CD4-positive, alpha-beta T cell (primary cell): Measurements from ENCODE around the gene ZNF688. TPM values are rescaled to one million over a fixed set of nuclear protein-coding genes. Genes with fewer than 3 reads are reported as not detected.

Experiments used
- ATAC-seq: fragments of 200-7000 bp; cut with Tn5 transposase; one replicate; pipeline ENCODE4 v1.10.0; 2022; ENCODE audit warnings: mild to moderate bottlenecking; ENCODE audit not compliant: poor library complexity
- CTCF ChIA-PET: fragments of 350-600 bp; sonication (Branson Sonifier 250); formaldehyde crosslinking; loops from one replicate; lab custom pipeline; 2021; ENCODE audit warnings: antibody characterized with exemption, inconsistent platforms; lab: Charles Lee
- POLR2A ChIA-PET: fragments of 350-600 bp; sonication (Branson Sonifier 250); formaldehyde crosslinking; loops from one replicate; lab custom pipeline; 2021; ENCODE audit warnings: antibody characterized with exemption, inconsistent platforms; lab: Charles Lee
- DNase-seq, 14 experiments: peaks; one replicate each; pipeline ENCODE4 v3.0.0-alpha.2; 2013 to 2020; ENCODE audit warnings: mixed read lengths in 2 of 14
- H3K27ac ChIP-seq, 2 donors: one replicate each; pipeline versions ENCODE4 v1.5.1 to v1.7.0; 2013; ENCODE audit warnings: low read length in 2 of 2, low read depth in 1 of 2, mild to moderate bottlenecking in 1 of 2
- H3K27me3 ChIP-seq, 2 experiments: 1 replicate in 1 of 2; 2 replicates in 1 of 2; pipeline versions ENCODE4 v1.6.1 to v1.7.0; 2013; ENCODE audit warnings: low read length in 2 of 2, control low read depth in 1 of 2, mild to moderate bottlenecking in 1 of 2, moderate library complexity in 1 of 2; ENCODE audit not compliant: insufficient read depth in 2 of 2, control insufficient read depth in 1 of 2
- H3K36me3 ChIP-seq: one replicate; pipeline ENCODE4 v1.6.1; 2013; ENCODE audit warnings: low read length, control low read depth; ENCODE audit not compliant: insufficient read depth
- H3K4me1 ChIP-seq: one replicate; pipeline ENCODE4 v1.6.1; 2013; ENCODE audit warnings: low read length, control low read depth; ENCODE audit not compliant: insufficient read depth
- H3K4me3 ChIP-seq: one replicate; pipeline ENCODE4 v1.5.1; 2013; ENCODE audit warnings: mild to moderate bottlenecking, low read length, moderate library complexity
- H3K9me3 ChIP-seq, 2 experiments: 1 replicate in 1 of 2; 2 replicates in 1 of 2; pipeline versions ENCODE4 v1.6.1 to v1.7.0; 2013; ENCODE audit warnings: low read length in 2 of 2, mild to moderate bottlenecking in 2 of 2, control low read depth in 1 of 2, moderate library complexity in 1 of 2; ENCODE audit not compliant: control insufficient read depth in 1 of 2, insufficient read depth in 1 of 2
- H3K27ac Mint-ChIP-seq: one replicate; pipeline ENCODE4 v1.8.0; 2020; ENCODE audit warnings: mixed read lengths
- H3K27me3 Mint-ChIP-seq: one replicate; pipeline ENCODE4 v1.8.0; 2021; ENCODE audit warnings: mixed read lengths
- H3K36me3 Mint-ChIP-seq: one replicate; pipeline ENCODE4 v1.8.0; 2021; ENCODE audit warnings: low read depth, mixed read lengths
- H3K4me1 Mint-ChIP-seq: one replicate; pipeline ENCODE4 v1.8.0; 2021; ENCODE audit warnings: low read depth, mixed read lengths
- H3K4me3 Mint-ChIP-seq: one replicate; pipeline ENCODE4 v1.8.0; 2020; ENCODE audit warnings: mild to moderate bottlenecking, mixed read lengths
- H3K9me3 Mint-ChIP-seq: one replicate; pipeline ENCODE4 v1.8.0; 2020; ENCODE audit warnings: mixed read lengths
- intact Hi-C, 2 experiments: fragments of 100-400 bp; cut with DNase I in 1 of 2; cut with micrococcal nuclease in 1 of 2; formaldehyde crosslinking; loops; one replicate each; pipeline versions ENCODE4 v1.15.1 to v1.9.0; 2023 to 2025; cut with DNase I, micrococcal nuclease
- total RNA-seq, 174 experiments: library from RNA in 2 of 174; stranded (reverse) in 2 of 174; gene quantifications; one replicate each; pipeline ENCODE4 v1.2.3 and lab custom pipeline; 2021 to 2026
- TF ChIP-seq, protein P1 (sequence below): fragments of 200-600 bp; IDR thresholded peaks from one replicate; pipeline ENCODE4 v1.8.0; 2022; ENCODE audit warnings: antibody characterized with exemption, mild to moderate bottlenecking

Gene ZNF688
- total RNA-seq, 2 experiments from 2014 or later, result 8.8 to 9.6 TPM

DNA sequence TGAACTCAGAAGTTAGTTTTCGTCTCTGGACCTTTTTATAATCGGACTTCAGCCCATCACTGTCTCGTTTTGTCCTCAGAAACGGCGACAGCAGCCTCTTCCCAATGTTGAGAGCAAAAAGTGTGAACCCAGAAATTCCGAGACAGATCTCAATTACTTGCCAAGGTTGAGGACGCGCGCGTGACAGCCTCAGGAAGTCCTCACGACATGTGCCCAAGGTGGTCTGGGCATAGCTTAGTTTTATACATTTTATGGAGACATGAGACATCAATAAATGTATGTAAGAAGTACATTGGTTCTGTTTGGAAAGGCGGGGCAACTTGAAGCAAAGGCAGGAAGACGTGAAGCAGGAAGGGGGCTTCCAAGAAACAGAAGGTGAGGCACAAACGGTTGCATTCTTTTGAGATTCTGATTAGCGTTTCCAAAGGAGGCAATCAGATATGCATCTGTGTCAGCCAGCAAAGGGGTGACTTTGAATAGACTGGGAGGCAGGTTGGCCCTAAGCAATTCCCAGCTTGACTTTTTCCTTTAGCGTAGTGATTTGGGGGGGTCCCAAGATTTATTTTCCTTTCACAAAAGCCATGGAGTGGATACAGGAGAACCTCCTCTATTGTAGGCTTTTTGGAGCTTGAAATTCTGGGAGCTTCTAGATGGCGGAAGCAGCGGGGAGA is 36.3 kb downstream of the ZNF688 start:
- H3K27me3 Mint-ChIP-seq, result no peaks in the 10 kb centered on the region
- H3K4me3 Mint-ChIP-seq, result peak overlapping the region; percentile 94
- TF ChIP-seq, protein P1, sequence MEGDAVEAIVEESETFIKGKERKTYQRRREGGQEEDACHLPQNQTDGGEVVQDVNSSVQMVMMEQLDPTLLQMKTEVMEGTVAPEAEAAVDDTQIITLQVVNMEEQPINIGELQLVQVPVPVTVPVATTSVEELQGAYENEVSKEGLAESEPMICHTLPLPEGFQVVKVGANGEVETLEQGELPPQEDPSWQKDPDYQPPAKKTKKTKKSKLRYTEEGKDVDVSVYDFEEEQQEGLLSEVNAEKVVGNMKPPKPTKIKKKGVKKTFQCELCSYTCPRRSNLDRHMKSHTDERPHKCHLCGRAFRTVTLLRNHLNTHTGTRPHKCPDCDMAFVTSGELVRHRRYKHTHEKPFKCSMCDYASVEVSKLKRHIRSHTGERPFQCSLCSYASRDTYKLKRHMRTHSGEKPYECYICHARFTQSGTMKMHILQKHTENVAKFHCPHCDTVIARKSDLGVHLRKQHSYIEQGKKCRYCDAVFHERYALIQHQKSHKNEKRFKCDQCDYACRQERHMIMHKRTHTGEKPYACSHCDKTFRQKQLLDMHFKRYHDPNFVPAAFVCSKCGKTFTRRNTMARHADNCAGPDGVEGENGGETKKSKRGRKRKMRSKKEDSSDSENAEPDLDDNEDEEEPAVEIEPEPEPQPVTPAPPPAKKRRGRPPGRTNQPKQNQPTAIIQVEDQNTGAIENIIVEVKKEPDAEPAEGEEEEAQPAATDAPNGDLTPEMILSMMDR, result no peak
- Histone ChIP-seq H3K9me3 (no peaks in the 10 kb centered on the region), H3K27ac (peak overlapping the region; percentile 85 to 96), H3K36me3 (peaks cover 17% of the 10 kb centered on the region), H3K4me3 (peak overlapping the region; percentile 87), H3K4me1 (peaks cover 45% of the 10 kb centered on the region), H3K27me3 (no peaks in the 10 kb centered on the region)
- ATAC-seq (peak; percentile 25), DNase-seq (peak in 4 of 14 experiments; percentile 25 to 71 (median 60))
- CTCF ChIA-PET, result interaction anchor here (0.7 to 4.2 kb wide), 23 partner anchors 9 to 124 kb away, joined by 3 to 68 read pairs (median 5); partner anchors contain the start of genes DCTPP1, FBRS, SEPHS2 and ZNF688
- H3K4me1 Mint-ChIP-seq, result peaks cover 37% of the 10 kb centered on the region
- peaks cover 25% of the 10 kb centered on the region for H3K36me3 Mint-ChIP-seq
- H3K9me3 Mint-ChIP-seq, result no peaks in the 10 kb centered on the region
- intact Hi-C loops, result loop anchor here (1.0 to 5.0 kb wide), 10 partner anchors 16 to 105 kb away; partner anchors contain the start of genes DCTPP1 (in 1 of the 2), SEPHS2 (in 1 of the 2), ZNF689 (in 1 of the 2) and ZNF764 (in 1 of the 2)
- POLR2A ChIA-PET, result interaction anchor here (0.7 to 3.6 kb wide), 37 partner anchors 8 to 443 kb away, joined by 3 to 116 read pairs (median 7); partner anchors contain the start of genes DCTPP1, FBRS, PRR14 and SEPHS2
- peak overlapping the region; percentile 99 for H3K27ac Mint-ChIP-seq

- peak within 1 kb of the TSS; percentile 87 for H3K4me3 ChIP-seq
- Mint-ChIP-seq H3K4me3 (peak within 1 kb of the TSS; percentile 94), H3K27ac (peak within 1 kb of the TSS; percentile 99), H3K36me3 (peaks cover 28% of the 10 kb centered on the region), H3K27me3 (no peaks in the 10 kb centered on the region), H3K4me1 (peaks cover 43% of the 10 kb centered on the region), H3K9me3 (no peaks in the 10 kb centered on the region)
- ChIA-PET CTCF (interaction anchor here (1.0 to 4.2 kb wide), 13 partner anchors 10 to 124 kb away, joined by 4 to 68 read pairs (median 9); partner anchors contain the start of genes DCTPP1, FBRS, ZNF688 and ZNF689), POLR2A (interaction anchor here (1.0 to 3.6 kb wide), 31 partner anchors 9 to 443 kb away, joined by 3 to 116 read pairs (median 7); partner anchors contain the start of genes DCTPP1, FBRS, PRR14 and SEPTIN1)
- intact Hi-C loops, result loop anchor here (1.0 to 5.0 kb wide), 11 partner anchors 16 to 104 kb away; partner anchors contain the start of genes DCTPP1 (in 1 of the 2), SEPHS2 (in 1 of the 2), ZNF689 (in 1 of the 2) and ZNF764 (in 1 of the 2)
- H3K9me3 ChIP-seq, result no peaks in the 10 kb centered on the region
- H3K27ac ChIP-seq, result peak within 1 kb of the TSS; percentile 85 to 96
- TF ChIP-seq, protein P1, result no peak
- ATAC-seq (peak; percentile 80), DNase-seq (peak; percentile 88 to 95 (median 92))
- peaks cover 17% of the 10 kb centered on the region for H3K36me3 ChIP-seq
- H3K4me1 ChIP-seq, result peaks cover 52% of the 10 kb centered on the region
- no peaks in the 10 kb centered on the region for H3K27me3 ChIP-seq
These were observed 37.0 kb downstream of the ZNF688 start, which contains the start of gene ZNF747 for GRCh38 chr16:30534368-30535105. TSS of gene ZNF747 (minus strand) at chr16:30534858. CDS start at chr16:30534679, 179 bp downstream.
